PC-3 (cell line): ENCODE results near the gene PRKRIP1. TPM values are rescaled to one million over a fixed set of nuclear protein-coding genes. Genes with fewer than 3 reads are reported as not detected.

Experiments
- ATAC-seq: fragments of 200-7000 bp; cut with Tn5 transposase; 2 replicates; pipeline ENCODE4 v1.9.1; 2020; ENCODE audit warnings: mild to moderate bottlenecking, moderate library complexity
- BruUV-seq: library from RNA; stranded (reverse); fragments of 400-500 nt; replicated peaks from 2 replicates; lab custom pipeline; 2021; lab: Mats Ljungman, UMichigan
- CTCF ChIA-PET: fragments of 300-600 bp; sonication (Branson Sonifier 250); formaldehyde crosslinking; loops from one replicate; lab custom pipeline; 2022; ENCODE audit warnings: antibody characterized with exemption; lab: Charles Lee
- POLR2A ChIA-PET: fragments of 300-600 bp; sonication (Branson Sonifier 250); formaldehyde crosslinking; loops from one replicate; lab custom pipeline; 2022; ENCODE audit warnings: antibody characterized with exemption; ENCODE audit not compliant: unreplicated experiment; lab: Charles Lee
- DNase-seq: peaks from one replicate; pipeline ENCODE4 v3.0.0-alpha.2; 2015
- H2AFZ ChIP-seq: fragments of 300-600 bp; sonication (generic); 2 replicates; pipeline ENCODE4 v1.6.0; 2016; ENCODE audit warnings: antibody characterized with exemption, low read length
- H3F3A ChIP-seq: fragments of 300-600 bp; sonication (generic); one replicate; pipeline ENCODE4 v1.6.0; 2017; ENCODE audit warnings: antibody characterized with exemption, low read length, control low read depth, mild to moderate bottlenecking; ENCODE audit not compliant: unreplicated experiment
- H3K27ac ChIP-seq: fragments of 300-600 bp; sonication (generic); 2 replicates; pipeline ENCODE4 v1.5.1; 2016; ENCODE audit warnings: mild to moderate bottlenecking, low read length
- H3K27me3 ChIP-seq: fragments of 300-600 bp; sonication (generic); 2 replicates; pipeline ENCODE4 v1.6.1; 2016; ENCODE audit warnings: low read length, mixed read lengths
- H3K36me3 ChIP-seq: fragments of 300-600 bp; sonication (generic); 2 replicates; pipeline ENCODE4 v1.6.1; 2016; ENCODE audit warnings: low read depth, mixed run types, low read length, mixed read lengths
- H3K4me1 ChIP-seq: fragments of 300-600 bp; sonication (generic); 2 replicates; pipeline ENCODE4 v1.5.1; 2016; ENCODE audit warnings: low read length; ENCODE audit not compliant: insufficient read depth
- H3K4me2 ChIP-seq: fragments of 300-600 bp; sonication (generic); 2 replicates; pipeline ENCODE4 v1.6.0; 2016; ENCODE audit warnings: low read length
- H3K4me3 ChIP-seq: fragments of 300-600 bp; sonication (generic); 2 replicates; pipeline ENCODE4 v1.5.1; 2016; ENCODE audit warnings: mild to moderate bottlenecking, low read length, mixed read lengths
- H3K79me2 ChIP-seq: fragments of 300-600 bp; sonication (generic); 2 replicates; pipeline ENCODE4 v1.6.1; 2017; ENCODE audit warnings: low read length, mixed read lengths
- H3K9ac ChIP-seq: fragments of 300-600 bp; sonication (generic); 2 replicates; pipeline ENCODE4 v1.6.0; 2016; ENCODE audit warnings: mild to moderate bottlenecking, low read length
- H3K9me2 ChIP-seq: fragments of 300-600 bp; sonication (generic); replicated peaks from 2 replicates; pipeline ENCODE4 v1.6.1; 2016; ENCODE audit warnings: mixed run types, low read length, mixed read lengths
- H3K9me3 ChIP-seq: fragments of 300-600 bp; sonication (generic); 2 replicates; pipeline ENCODE4 v1.6.1; 2016; ENCODE audit warnings: low read length, mixed read lengths
- H4K20me1 ChIP-seq: fragments of 300-600 bp; sonication (generic); 2 replicates; pipeline ENCODE4 v1.6.1; 2016; ENCODE audit warnings: low read length, mixed read lengths
- CTCF ChIP-seq: fragments of 300-600 bp; sonication (generic); conservative IDR thresholded peaks from 2 replicates; pipeline ENCODE4 v1.5.1; 2017; ENCODE audit warnings: antibody characterized with exemption, low read depth, mild to moderate bottlenecking, low read length
- EZH2 ChIP-seq: fragments of 300-600 bp; sonication (generic); IDR thresholded peaks from one replicate; pipeline ENCODE4 v1.6.1; 2017; ENCODE audit warnings: antibody characterized with exemption, mild to moderate bottlenecking, low read length; ENCODE audit not compliant: unreplicated experiment
- EZH2phosphoT487 ChIP-seq: fragments of 300-600 bp; sonication (generic); IDR thresholded peaks from 2 replicates; pipeline ENCODE4 v1.6.1; 2018; ENCODE audit warnings: mild to moderate bottlenecking, antibody characterized with exemption, low read length, borderline replicate concordance
- intact Hi-C: fragments of 100-400 bp; cut with micrococcal nuclease; formaldehyde crosslinking; loops from 2 replicates; pipeline ENCODE4 v1.9.0; 2023
- total RNA-seq: library from RNA; depleted of rRNA; stranded (reverse); fragments of >200 nt; gene quantifications from 2 replicates; pipeline ENCODE4 v1.2.3, GENCODE V29; 2014

The PRKRIP1 gene
- total RNA-seq, 1 experiment from 2014 or later, result 28.9 TPM

GRCh38 chr7:102398543-102398942 lies 2.4 kb downstream of the PRKRIP1 start:
- no peaks in the 10 kb centered on the region for H3K9me3 ChIP-seq
- CTCF ChIA-PET, result no interaction called here

GRCh38 chr7:102400360-102400759 lies 4.2 kb downstream of the PRKRIP1 start:
- intact Hi-C loops, result no loop called here
- Histone ChIP-seq H3K36me3 (peaks cover 17% of the 10 kb centered on the region), H3F3A (no peaks in the 10 kb centered on the region), H3K4me1 (peaks cover 8% of the 10 kb centered on the region), H3K9me3 (no peaks in the 10 kb centered on the region), H3K27ac (no peak overlapping the region), H3K9ac (no peak overlapping the region), H4K20me1 (no peaks in the 10 kb centered on the region), H3K27me3 (no peaks in the 10 kb centered on the region), H3K4me2 (no peak overlapping the region), H3K79me2 (peaks cover 18% of the 10 kb centered on the region), H2AFZ (no peak overlapping the region), H3K4me3 (no peak overlapping the region), H3K9me2 (no peaks in the 10 kb centered on the region)
- DNase-seq (no peak), ATAC-seq (no peak)
- TF ChIP-seq EZH2phosphoT487 (no peak), CTCF (no peak), EZH2 (no peak)
- ChIA-PET POLR2A (no interaction called here), CTCF (no interaction called here)
- no TSS peak for BruUV-seq

More at GRCh38 chr7:102398543-102398942, 2.4 kb downstream of the PRKRIP1 start:
- intact Hi-C loops, result loop anchor here (5.0 kb wide), 1 partner anchor 54 kb away; no protein-coding TSS in a partner anchor
- no peaks in the 10 kb centered on the region for H3K27me3 ChIP-seq
- H3F3A ChIP-seq, result no peaks in the 10 kb centered on the region
- H3K4me1 ChIP-seq, result peaks cover 11% of the 10 kb centered on the region
- no peak for TF ChIP-seq CTCF
- TF ChIP-seq EZH2phosphoT487, result no peak
- no peak for TF ChIP-seq EZH2
- H3K36me3 ChIP-seq, result peaks cover 14% of the 10 kb centered on the region
- ATAC-seq (no peak), DNase-seq (no peak)
- POLR2A ChIA-PET, result no interaction called here
- peaks cover 18% of the 10 kb centered on the region for H3K79me2 ChIP-seq
- no TSS peak for BruUV-seq
- H3K4me3 ChIP-seq, result no peak overlapping the region
- no peaks in the 10 kb centered on the region for H3K9me2 ChIP-seq
- H3K27ac ChIP-seq, result no peak overlapping the region
- no peak overlapping the region for H2AFZ ChIP-seq
- no peak overlapping the region for H3K9ac ChIP-seq
- H3K4me2 ChIP-seq, result no peak overlapping the region
- H4K20me1 ChIP-seq, result no peaks in the 10 kb centered on the region

- DNase-seq (no peak), ATAC-seq (no peak)
- Histone ChIP-seq H3K27me3 (no peaks in the 10 kb centered on the region), H3K36me3 (peaks cover 41% of the 10 kb centered on the region), H3K79me2 (no peaks in the 10 kb centered on the region), H3K9me2 (no peaks in the 10 kb centered on the region), H3K9me3 (no peaks in the 10 kb centered on the region), H3K27ac (no peak overlapping the region), H3K4me3 (no peak overlapping the region), H3K4me2 (no peak overlapping the region), H4K20me1 (no peaks in the 10 kb centered on the region), H3F3A (no peaks in the 10 kb centered on the region), H3K9ac (no peak overlapping the region), H3K4me1 (no peaks in the 10 kb centered on the region), H2AFZ (no peak overlapping the region)
- TF ChIP-seq EZH2phosphoT487 (no peak), EZH2 (no peak), CTCF (no peak)
- BruUV-seq, result no TSS peak
- CTCF ChIA-PET, result no interaction called here
- intact Hi-C loops, result no loop called here
- POLR2A ChIA-PET, result no interaction called here
These were observed 7.4 kb downstream of the PRKRIP1 start for GRCh38 chr7:102403563-102403962.
